Measurements from ENCODE around the gene RPS16.

GRCh38 chr19:39448271-39448670 lies 12.5 kb upstream of the RPS16 start:
- TF ChIP-seq JUN (IDR thresholded peaks at IDR 0.05; ENCODE audit: borderline replicate concordance, low read depth, low read length) (no peak), JUN (CRISPR knock-in tag; IDR thresholded peaks at IDR 0.05; ENCODE audit: borderline replicate concordance) (no peak), TCF7L2 (IDR thresholded peaks at IDR 0.05; ENCODE audit: low read depth, low read length) (no peak), CHD4 (IDR thresholded peaks at IDR 0.05; ENCODE audit: insufficient read depth, insufficient replicate concordance, low read depth, low read length, poor library complexity, severe bottlenecking) (no peak), CTCF (IDR thresholded peaks at IDR 0.05 in 2 of 3, conservative IDR thresholded peaks at IDR 0.05 in 1 of 3; ENCODE audit: insufficient read depth in 2 of 3, low read depth in 1 of 3, low read length in 3 of 3) (no peak), CHD2 (IDR thresholded peaks at IDR 0.05; ENCODE audit: low read depth, low read length) (no peak), MGA (IDR thresholded peaks at IDR 0.05) (no peak), ZNF146 (CRISPR knock-in tag; IDR thresholded peaks at IDR 0.05; ENCODE audit: unreplicated experiment) (no peak), SRSF9 (IDR thresholded peaks at IDR 0.05; ENCODE audit: borderline replicate concordance, low read depth, low read length) (no peak)

All from K562 (cell line).